B cell (primary cell): ENCODE data around the gene TMEM38B. TPM values are rescaled to one million over a fixed set of nuclear protein-coding genes. Genes with fewer than 3 reads are reported as not detected.
"Not testable (repeated sequence)": the region's sequence is repeated elsewhere in the genome, so short reads cannot be mapped to it uniquely, and the experiment has no call there.

ENCODE experiments used
- ATAC-seq: fragments of 200-7000 bp; cut with Tn5 transposase; one replicate; pipeline ENCODE4 v1.10.0; 2021; ENCODE audit warnings: low read depth, mild to moderate bottlenecking, moderate number of reproducible peaks, moderate library complexity
- CTCF ChIA-PET: fragments of 350-600 bp; sonication (Branson Sonifier 250); formaldehyde crosslinking; loops from one replicate; lab custom pipeline; 2021; ENCODE audit warnings: antibody characterized with exemption, inconsistent platforms; lab: Charles Lee
- POLR2A ChIA-PET: fragments of 350-600 bp; sonication (Branson Sonifier 250); formaldehyde crosslinking; loops from one replicate; lab custom pipeline; 2021; ENCODE audit warnings: antibody characterized with exemption; lab: Charles Lee
- DNase-seq: peaks from one replicate; pipeline ENCODE4 v3.0.0; 2013
- H2AFZ ChIP-seq: 2 replicates; pipeline ENCODE4 v1.6.1; 2012; ENCODE audit warnings: mild to moderate bottlenecking, low read depth, low read length; ENCODE audit not compliant: insufficient read depth, poor library complexity, severe bottlenecking
- H3K27ac ChIP-seq, 2 donors: 1 replicate in 1 of 2; 2 replicates in 1 of 2; pipeline ENCODE4 v1.5.1; 2012 to 2013; ENCODE audit warnings: low read length in 2 of 2, mild to moderate bottlenecking in 2 of 2, moderate library complexity in 1 of 2
- H3K27me3 ChIP-seq, 4 experiments: fragments of 200-600 bp in 1 of 4; sonication (generic) in 1 of 4; replicated peaks in 1 of 4; 1 replicate in 2 of 4; 2 replicates in 2 of 4; pipeline versions ENCODE4 v1.6.1 to v1.7.0; 2013 to 2016; ENCODE audit warnings: low read length in 3 of 4, mild to moderate bottlenecking in 2 of 4, mixed read lengths in 1 of 4, moderate library complexity in 1 of 4; ENCODE audit not compliant: insufficient read depth in 4 of 4, control insufficient read depth in 3 of 4; ENCODE audit errors: control extremely low read depth in 1 of 4
- H3K36me3 ChIP-seq, 2 experiments: replicated peaks in 1 of 2; 1 replicate in 1 of 2; 2 replicates in 1 of 2; pipeline versions ENCODE4 v1.6.1 to v1.7.1; 2013; ENCODE audit warnings: low read length in 1 of 2; ENCODE audit not compliant: insufficient read depth in 2 of 2, control insufficient read depth in 1 of 2; ENCODE audit errors: control extremely low read depth in 1 of 2, extremely low read depth in 1 of 2
- H3K4me1 ChIP-seq, 2 donors: fragments of 200-600 bp in 1 of 2; sonication (generic) in 1 of 2; 1 replicate in 1 of 2; 2 replicates in 1 of 2; pipeline versions ENCODE4 v1.5.1 to v1.6.1; 2013 to 2017; ENCODE audit warnings: low read length in 2 of 2; ENCODE audit not compliant: control insufficient read depth in 2 of 2, insufficient read depth in 2 of 2
- H3K4me2 ChIP-seq: replicated peaks from 2 replicates; pipeline ENCODE3; 2012; ENCODE audit warnings: mild to moderate bottlenecking, low read depth, low read length; ENCODE audit not compliant: poor library complexity, severe bottlenecking
- H3K4me3 ChIP-seq, 5 experiments: fragments of 200-600 bp in 1 of 5; sonication (generic) in 1 of 5; 1 replicate in 3 of 5; 2 replicates in 2 of 5; pipeline versions ENCODE4 v1.5.1 to v1.7.0; 2011 to 2016; ENCODE audit warnings: low read length in 4 of 5, mild to moderate bottlenecking in 4 of 5, low read depth in 2 of 5, control low read depth in 1 of 5, moderate library complexity in 1 of 5; ENCODE audit not compliant: insufficient read depth in 1 of 5; ENCODE audit errors: control extremely low read depth in 1 of 5, extremely low read depth in 1 of 5
- H3K79me2 ChIP-seq: fragments of 200-600 bp; sonication (generic); one replicate; pipeline ENCODE4 v1.6.0; 2016; ENCODE audit warnings: low read length; ENCODE audit not compliant: control insufficient read depth, insufficient read depth
- H3K9ac ChIP-seq: fragments of 200-600 bp; sonication (generic); 2 replicates; pipeline ENCODE4 v1.6.1; 2017; ENCODE audit warnings: mild to moderate bottlenecking, low read length, moderate library complexity
- H3K9me3 ChIP-seq, 3 donors: one replicate each; pipeline versions ENCODE4 v1.6.1 to v1.7.1; 2013; ENCODE audit warnings: low read length in 2 of 3; ENCODE audit not compliant: control insufficient read depth in 2 of 3, insufficient read depth in 1 of 3; ENCODE audit errors: control extremely low read depth in 1 of 3
- H4K20me1 ChIP-seq: 2 replicates; pipeline ENCODE4 v1.6.0; 2012; ENCODE audit warnings: mild to moderate bottlenecking, low read length; ENCODE audit not compliant: insufficient read depth, control insufficient read depth, poor library complexity, severe bottlenecking
- H3K27ac Mint-ChIP-seq: one replicate; pipeline ENCODE4 v1.8.0; 2021; ENCODE audit warnings: mixed read lengths
- H3K27me3 Mint-ChIP-seq: one replicate; pipeline ENCODE4 v1.8.0; 2021; ENCODE audit warnings: mixed read lengths
- H3K4me1 Mint-ChIP-seq: one replicate; pipeline ENCODE4 v1.8.0; 2021; ENCODE audit warnings: mixed read lengths
- H3K4me3 Mint-ChIP-seq: one replicate; pipeline ENCODE4 v1.8.0; 2021; ENCODE audit warnings: mixed read lengths
- H3K9me3 Mint-ChIP-seq: one replicate; pipeline ENCODE4 v1.8.0; 2022; ENCODE audit warnings: mixed read lengths; ENCODE audit not compliant: insufficient read depth
- EZH2 ChIP-seq: IDR thresholded peaks from 2 replicates; pipeline ENCODE4 v1.6.1; 2012; ENCODE audit warnings: borderline replicate concordance, low read depth, mild to moderate bottlenecking, moderate library complexity, low read length; ENCODE audit not compliant: insufficient read depth, poor library complexity, severe bottlenecking
- WGBS: methylation state at CpG from one replicate; pipeline ENCODE4 v1.1.5; 2013; ENCODE audit warnings: missing lambda C conversion rate; ENCODE audit not compliant: insufficient coverage; 5-methylcytosine and 5-hydroxymethylcytosine counted together
- intact Hi-C: fragments of 100-400 bp; cut with micrococcal nuclease; formaldehyde crosslinking; loops from one replicate; pipeline ENCODE4 v1.10.0; 2022
- polyA plus RNA-seq: library from polyadenylated mRNA; depleted of rRNA; stranded (reverse); fragments of >200 nt; gene quantifications from 2 replicates; pipeline ENCODE4 v1.2.3, GENCODE V29; 2012
- total RNA-seq, 2 donors: library from RNA; stranded (reverse); fragments of 120-200 nt in 1 of 2; gene quantifications; 1 replicate in 1 of 2; 2 replicates in 1 of 2; pipeline versions ENCODE4 v1.2.3 to v1.2.4, GENCODE V29; 2013 to 2022
- TF ChIP-seq, protein P1 (sequence below): fragments of 200-600 bp; IDR thresholded peaks from one replicate; pipeline ENCODE4 v1.8.0; 2022; ENCODE audit warnings: antibody characterized with exemption, mild to moderate bottlenecking

Gene TMEM38B
- total and polyA plus RNA-seq, 2 donors (not counting 1 experiment from before 2014, with no cell fraction given): 6.4 to 29.6 TPM

DNA sequence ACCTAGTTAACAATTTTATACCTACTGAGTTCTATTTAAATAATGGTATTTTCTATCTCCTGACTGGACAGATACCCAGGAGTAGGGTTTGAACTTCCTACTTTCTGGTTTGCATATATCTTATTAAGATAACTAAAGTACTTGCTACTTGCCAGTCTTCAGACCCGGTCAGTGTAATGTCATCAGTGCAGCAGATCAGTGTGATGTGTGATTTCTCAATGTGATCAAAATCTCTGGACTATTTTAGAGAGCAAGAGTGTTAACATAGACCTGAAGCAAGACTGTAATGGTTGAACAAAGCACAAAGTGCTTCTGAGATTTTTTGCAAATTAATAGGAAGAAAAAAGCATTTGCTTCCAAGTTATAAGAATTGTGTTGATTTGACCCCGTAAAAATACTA is 6.8 kb downstream of the TMEM38B start:
- WGBS: 67% methylated on average over 1 of the region's 2 CpGs
- Histone ChIP-seq H3K4me2 (no peak overlapping the region), H3K27ac (no peak overlapping the region), H3K27me3 (no peaks in the 10 kb centered on the region), H3K36me3 (no peaks in the 10 kb centered on the region), H3K4me1 (peaks cover 6 to 10% of the 10 kb centered on the region in 2 donors), H4K20me1 (peaks cover 13% of the 10 kb centered on the region), H3K9ac (no peak overlapping the region), H2AFZ (no peak overlapping the region), H3K4me3 (no peak overlapping the region), H3K9me3 (peaks cover 0 to 3% (median 0%) of the 10 kb centered on the region in 3 donors), H3K79me2 (peaks cover 61% of the 10 kb centered on the region)
- ChIA-PET POLR2A (no interaction called here), CTCF (interaction anchor here (0.6 to 1.4 kb wide), 4 partner anchors 9 to 45 kb away, joined by 3 to 4 read pairs (median 3); no protein-coding TSS in a partner anchor)
- Mint-ChIP-seq H3K4me1 (peaks cover 20% of the 10 kb centered on the region), H3K27ac (no peak overlapping the region), H3K9me3 (no peaks in the 10 kb centered on the region), H3K27me3 (no peaks in the 10 kb centered on the region), H3K4me3 (no peak overlapping the region)
- no peak for TF ChIP-seq EZH2
- TF ChIP-seq, protein P1, sequence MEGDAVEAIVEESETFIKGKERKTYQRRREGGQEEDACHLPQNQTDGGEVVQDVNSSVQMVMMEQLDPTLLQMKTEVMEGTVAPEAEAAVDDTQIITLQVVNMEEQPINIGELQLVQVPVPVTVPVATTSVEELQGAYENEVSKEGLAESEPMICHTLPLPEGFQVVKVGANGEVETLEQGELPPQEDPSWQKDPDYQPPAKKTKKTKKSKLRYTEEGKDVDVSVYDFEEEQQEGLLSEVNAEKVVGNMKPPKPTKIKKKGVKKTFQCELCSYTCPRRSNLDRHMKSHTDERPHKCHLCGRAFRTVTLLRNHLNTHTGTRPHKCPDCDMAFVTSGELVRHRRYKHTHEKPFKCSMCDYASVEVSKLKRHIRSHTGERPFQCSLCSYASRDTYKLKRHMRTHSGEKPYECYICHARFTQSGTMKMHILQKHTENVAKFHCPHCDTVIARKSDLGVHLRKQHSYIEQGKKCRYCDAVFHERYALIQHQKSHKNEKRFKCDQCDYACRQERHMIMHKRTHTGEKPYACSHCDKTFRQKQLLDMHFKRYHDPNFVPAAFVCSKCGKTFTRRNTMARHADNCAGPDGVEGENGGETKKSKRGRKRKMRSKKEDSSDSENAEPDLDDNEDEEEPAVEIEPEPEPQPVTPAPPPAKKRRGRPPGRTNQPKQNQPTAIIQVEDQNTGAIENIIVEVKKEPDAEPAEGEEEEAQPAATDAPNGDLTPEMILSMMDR: no peak
- intact Hi-C loops: no loop called here
- DNase-seq: no peak
- ATAC-seq: no peak

DNA sequence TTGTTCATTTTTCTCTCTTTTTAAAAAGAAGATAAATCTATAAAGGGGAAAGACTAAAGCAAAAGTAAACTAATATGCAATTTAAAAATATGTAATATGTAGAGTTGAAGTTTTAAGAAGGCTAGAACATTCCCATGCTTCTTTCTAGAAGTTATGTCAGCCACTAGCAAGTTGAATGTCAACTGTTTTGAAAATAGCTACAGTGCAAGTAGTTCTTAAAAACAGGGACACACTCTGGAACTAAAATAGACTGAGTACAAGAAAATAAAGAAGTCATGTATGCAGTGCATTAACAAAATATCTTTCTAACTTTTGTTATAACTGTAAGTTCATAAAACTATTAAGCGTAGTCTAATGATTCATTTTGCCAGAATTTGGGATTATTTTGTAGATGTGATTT is 7.9 kb downstream of the TMEM38B start:
- H4K20me1 ChIP-seq: peaks cover 6% of the 10 kb centered on the region
- H3K27ac ChIP-seq: no peak overlapping the region
- Mint-ChIP-seq H3K4me3 (no peak overlapping the region), H3K27me3 (no peaks in the 10 kb centered on the region), H3K4me1 (peaks cover 18% of the 10 kb centered on the region), H3K27ac (no peak overlapping the region), H3K9me3 (no peaks in the 10 kb centered on the region)
- ChIA-PET POLR2A (no interaction called here), CTCF (interaction anchor here (0.9 kb wide), 1 partner anchor 16 kb away, joined by 4 read pairs; no protein-coding TSS in a partner anchor)
- H3K9me3 ChIP-seq: peaks cover 0 to 3% (median 0%) of the 10 kb centered on the region in 3 donors
- TF ChIP-seq, protein P1: no peak
- TF ChIP-seq EZH2: no peak
- H3K4me3 ChIP-seq: no peak overlapping the region
- H3K9ac ChIP-seq: no peak overlapping the region
- no CpG with 5 or more reads among the region's 1 CpG for WGBS
- H3K36me3 ChIP-seq: no peaks in the 10 kb centered on the region
- no peak for ATAC-seq
- peaks cover 50% of the 10 kb centered on the region for H3K79me2 ChIP-seq
- intact Hi-C loops: no loop called here
- no peak overlapping the region for H3K4me2 ChIP-seq
- H3K4me1 ChIP-seq: peaks cover 6 to 10% of the 10 kb centered on the region in 2 donors
- no peak overlapping the region for H2AFZ ChIP-seq
- DNase-seq: no peak
- H3K27me3 ChIP-seq: no peaks in the 10 kb centered on the region

DNA sequence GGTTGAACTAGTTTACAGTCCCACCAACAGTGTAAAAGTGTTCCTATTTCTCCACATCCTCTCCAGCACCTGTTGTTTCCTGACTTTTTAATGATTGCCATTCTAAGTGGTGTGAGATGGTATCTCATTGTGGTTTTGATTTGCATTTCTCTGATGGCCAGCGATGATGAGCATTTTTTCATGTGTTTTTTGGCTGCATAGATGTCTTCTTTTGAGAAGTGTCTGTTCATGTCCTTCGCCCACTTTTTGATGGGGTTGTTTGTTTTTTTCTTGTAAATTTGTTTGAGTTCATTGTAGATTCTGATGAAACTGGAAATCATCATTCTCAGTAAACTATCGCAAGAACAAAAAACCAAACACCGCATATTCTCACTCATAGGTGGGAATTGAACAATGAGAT is 9.3 kb downstream of the TMEM38B start:
- POLR2A ChIA-PET, H3K36me3 ChIP-seq, H3K9me3 Mint-ChIP-seq, CTCF ChIA-PET, H3K27me3 Mint-ChIP-seq, H3K4me2 ChIP-seq, H3K27ac Mint-ChIP-seq, H3K4me3 Mint-ChIP-seq, H3K9ac ChIP-seq, H4K20me1 ChIP-seq, H2AFZ ChIP-seq, ATAC-seq, H3K4me3 ChIP-seq, H3K27ac ChIP-seq, DNase-seq, H3K27me3 ChIP-seq, H3K9me3 ChIP-seq, intact Hi-C loops: not testable (repeated sequence)
- no CpG with 5 or more reads among the region's 4 CpGs for WGBS
- peaks cover 22% of the 10 kb centered on the region for H3K4me1 Mint-ChIP-seq
- H3K79me2 ChIP-seq: peaks cover 40% of the 10 kb centered on the region
- H3K4me1 ChIP-seq: peaks cover 6 to 15% of the 10 kb centered on the region in 2 donors
